CD4-positive, alpha-beta T cell (primary cell): ENCODE results near the gene ABCA10. TPM values are rescaled to one million over a fixed set of nuclear protein-coding genes. Genes with fewer than 3 reads are reported as not detected.

Experiments
- ATAC-seq: fragments of 200-7000 bp; cut with Tn5 transposase; one replicate; pipeline ENCODE4 v1.10.0; 2022; ENCODE audit warnings: mild to moderate bottlenecking; ENCODE audit not compliant: poor library complexity
- CTCF ChIA-PET: fragments of 350-600 bp; sonication (Branson Sonifier 250); formaldehyde crosslinking; loops from one replicate; lab custom pipeline; 2021; ENCODE audit warnings: antibody characterized with exemption, inconsistent platforms; lab: Charles Lee
- POLR2A ChIA-PET: fragments of 350-600 bp; sonication (Branson Sonifier 250); formaldehyde crosslinking; loops from one replicate; lab custom pipeline; 2021; ENCODE audit warnings: antibody characterized with exemption, inconsistent platforms; lab: Charles Lee
- DNase-seq, 14 experiments: peaks; one replicate each; pipeline ENCODE4 v3.0.0-alpha.2; 2013 to 2020; ENCODE audit warnings: mixed read lengths in 2 of 14
- H3K27ac ChIP-seq, 2 donors: one replicate each; pipeline versions ENCODE4 v1.5.1 to v1.7.0; 2013; ENCODE audit warnings: low read length in 2 of 2, low read depth in 1 of 2, mild to moderate bottlenecking in 1 of 2
- H3K27me3 ChIP-seq, 2 experiments: 1 replicate in 1 of 2; 2 replicates in 1 of 2; pipeline versions ENCODE4 v1.6.1 to v1.7.0; 2013; ENCODE audit warnings: low read length in 2 of 2, control low read depth in 1 of 2, mild to moderate bottlenecking in 1 of 2, moderate library complexity in 1 of 2; ENCODE audit not compliant: insufficient read depth in 2 of 2, control insufficient read depth in 1 of 2
- H3K36me3 ChIP-seq: one replicate; pipeline ENCODE4 v1.6.1; 2013; ENCODE audit warnings: low read length, control low read depth; ENCODE audit not compliant: insufficient read depth
- H3K4me1 ChIP-seq: one replicate; pipeline ENCODE4 v1.6.1; 2013; ENCODE audit warnings: low read length, control low read depth; ENCODE audit not compliant: insufficient read depth
- H3K4me3 ChIP-seq: one replicate; pipeline ENCODE4 v1.5.1; 2013; ENCODE audit warnings: mild to moderate bottlenecking, low read length, moderate library complexity
- H3K9me3 ChIP-seq, 2 experiments: 1 replicate in 1 of 2; 2 replicates in 1 of 2; pipeline versions ENCODE4 v1.6.1 to v1.7.0; 2013; ENCODE audit warnings: low read length in 2 of 2, mild to moderate bottlenecking in 2 of 2, control low read depth in 1 of 2, moderate library complexity in 1 of 2; ENCODE audit not compliant: control insufficient read depth in 1 of 2, insufficient read depth in 1 of 2
- H3K27ac Mint-ChIP-seq: one replicate; pipeline ENCODE4 v1.8.0; 2020; ENCODE audit warnings: mixed read lengths
- H3K27me3 Mint-ChIP-seq: one replicate; pipeline ENCODE4 v1.8.0; 2021; ENCODE audit warnings: mixed read lengths
- H3K36me3 Mint-ChIP-seq: one replicate; pipeline ENCODE4 v1.8.0; 2021; ENCODE audit warnings: low read depth, mixed read lengths
- H3K4me1 Mint-ChIP-seq: one replicate; pipeline ENCODE4 v1.8.0; 2021; ENCODE audit warnings: low read depth, mixed read lengths
- H3K4me3 Mint-ChIP-seq: one replicate; pipeline ENCODE4 v1.8.0; 2020; ENCODE audit warnings: mild to moderate bottlenecking, mixed read lengths
- H3K9me3 Mint-ChIP-seq: one replicate; pipeline ENCODE4 v1.8.0; 2020; ENCODE audit warnings: mixed read lengths
- intact Hi-C, 2 experiments: fragments of 100-400 bp; cut with DNase I in 1 of 2; cut with micrococcal nuclease in 1 of 2; formaldehyde crosslinking; loops; one replicate each; pipeline versions ENCODE4 v1.15.1 to v1.9.0; 2023 to 2025; cut with DNase I, micrococcal nuclease
- total RNA-seq, 174 experiments: library from RNA in 2 of 174; stranded (reverse) in 2 of 174; gene quantifications; one replicate each; pipeline ENCODE4 v1.2.3 and lab custom pipeline; 2021 to 2026
- TF ChIP-seq, protein P1 (sequence below): fragments of 200-600 bp; IDR thresholded peaks from one replicate; pipeline ENCODE4 v1.8.0; 2022; ENCODE audit warnings: antibody characterized with exemption, mild to moderate bottlenecking

ABCA10 gene
- total RNA-seq, 2 experiments from 2014 or later, result 0.77 to 1.5 TPM

DNA sequence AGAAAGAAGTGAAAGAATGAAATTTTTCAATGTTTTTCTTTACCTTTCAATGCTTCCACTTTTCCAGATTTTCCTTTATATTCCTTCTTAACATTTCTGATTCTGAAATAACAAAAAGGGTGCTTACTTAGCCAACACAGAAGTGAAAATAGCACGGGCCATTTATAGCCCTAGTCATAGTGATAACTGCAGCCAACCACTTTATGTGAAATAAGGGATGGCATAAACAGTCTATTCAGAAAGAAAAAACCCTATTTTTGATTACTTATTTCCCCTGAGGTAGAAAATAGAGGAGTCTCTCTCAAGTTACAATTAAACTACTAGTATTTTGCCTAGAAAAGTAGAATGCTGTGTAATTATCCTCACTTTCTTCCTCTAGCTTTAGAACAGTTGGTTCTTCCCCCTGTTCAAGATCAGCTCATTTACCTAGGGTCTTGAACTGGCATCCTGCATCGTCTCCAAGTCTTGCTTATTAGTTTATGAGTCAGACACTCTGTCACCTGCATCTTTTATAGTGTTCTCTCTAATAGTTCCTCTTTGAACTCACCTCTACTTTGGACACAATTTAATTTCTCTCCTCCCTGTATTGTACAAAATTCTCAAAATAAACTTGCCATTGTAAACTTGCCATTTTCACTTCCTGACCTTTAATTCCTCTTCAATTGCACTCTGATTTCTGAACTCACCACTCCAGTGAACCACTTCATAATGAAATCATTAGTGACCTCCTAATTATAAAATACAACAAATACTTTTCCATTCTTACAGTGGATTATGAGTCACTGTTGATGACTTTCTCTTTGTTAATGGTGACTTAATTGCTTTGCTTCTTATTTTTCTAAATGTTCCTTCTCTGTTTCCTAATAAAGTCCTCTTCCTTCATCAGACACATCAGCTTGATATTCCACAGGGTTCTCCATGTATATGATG, 110.5 kb downstream of the ABCA10 start:
- Mint-ChIP-seq H3K4me1 (no peaks in the 10 kb centered on the region), H3K4me3 (no peak overlapping the region), H3K27ac (no peak overlapping the region), H3K36me3 (no peaks in the 10 kb centered on the region), H3K9me3 (no peaks in the 10 kb centered on the region), H3K27me3 (no peaks in the 10 kb centered on the region)
- ChIA-PET CTCF (no interaction called here), POLR2A (no interaction called here)
- no peaks in the 10 kb centered on the region for H3K27me3 ChIP-seq
- no peak overlapping the region for H3K4me3 ChIP-seq
- DNase-seq (no peak), ATAC-seq (no peak)
- TF ChIP-seq, protein P1, sequence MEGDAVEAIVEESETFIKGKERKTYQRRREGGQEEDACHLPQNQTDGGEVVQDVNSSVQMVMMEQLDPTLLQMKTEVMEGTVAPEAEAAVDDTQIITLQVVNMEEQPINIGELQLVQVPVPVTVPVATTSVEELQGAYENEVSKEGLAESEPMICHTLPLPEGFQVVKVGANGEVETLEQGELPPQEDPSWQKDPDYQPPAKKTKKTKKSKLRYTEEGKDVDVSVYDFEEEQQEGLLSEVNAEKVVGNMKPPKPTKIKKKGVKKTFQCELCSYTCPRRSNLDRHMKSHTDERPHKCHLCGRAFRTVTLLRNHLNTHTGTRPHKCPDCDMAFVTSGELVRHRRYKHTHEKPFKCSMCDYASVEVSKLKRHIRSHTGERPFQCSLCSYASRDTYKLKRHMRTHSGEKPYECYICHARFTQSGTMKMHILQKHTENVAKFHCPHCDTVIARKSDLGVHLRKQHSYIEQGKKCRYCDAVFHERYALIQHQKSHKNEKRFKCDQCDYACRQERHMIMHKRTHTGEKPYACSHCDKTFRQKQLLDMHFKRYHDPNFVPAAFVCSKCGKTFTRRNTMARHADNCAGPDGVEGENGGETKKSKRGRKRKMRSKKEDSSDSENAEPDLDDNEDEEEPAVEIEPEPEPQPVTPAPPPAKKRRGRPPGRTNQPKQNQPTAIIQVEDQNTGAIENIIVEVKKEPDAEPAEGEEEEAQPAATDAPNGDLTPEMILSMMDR, result no peak
- no peaks in the 10 kb centered on the region for H3K4me1 ChIP-seq
- no peaks in the 10 kb centered on the region for H3K9me3 ChIP-seq
- H3K36me3 ChIP-seq, result no peaks in the 10 kb centered on the region
- intact Hi-C loops, result no loop called here
- no peak overlapping the region for H3K27ac ChIP-seq

DNA sequence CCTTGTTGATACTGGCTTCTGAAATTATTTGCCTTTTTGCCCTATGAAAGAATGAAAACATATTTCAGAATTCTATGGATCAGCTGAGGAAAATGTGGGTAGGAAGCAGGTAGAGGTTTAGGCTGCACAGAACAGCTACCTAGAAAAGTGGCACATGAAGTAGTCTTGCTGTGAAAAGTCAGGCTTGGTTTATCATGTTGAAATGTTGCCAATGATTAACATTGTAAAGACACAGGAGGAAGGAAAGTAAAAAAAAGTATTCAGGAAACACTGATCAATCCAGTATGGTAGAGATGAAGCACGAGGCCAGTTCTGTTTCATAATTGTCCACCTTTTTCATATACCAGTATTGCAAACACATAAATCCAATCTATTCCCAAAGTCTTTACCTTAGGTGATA, 116.8 kb downstream of the ABCA10 start:
- Histone ChIP-seq H3K36me3 (no peaks in the 10 kb centered on the region), H3K9me3 (no peaks in the 10 kb centered on the region), H3K27me3 (no peaks in the 10 kb centered on the region), H3K4me3 (no peak overlapping the region), H3K27ac (no peak overlapping the region), H3K4me1 (no peaks in the 10 kb centered on the region)
- no peaks in the 10 kb centered on the region for H3K36me3 Mint-ChIP-seq
- ChIA-PET CTCF (no interaction called here), POLR2A (no interaction called here)
- H3K9me3 Mint-ChIP-seq, result no peaks in the 10 kb centered on the region
- TF ChIP-seq, protein P1, result no peak
- no peaks in the 10 kb centered on the region for H3K27me3 Mint-ChIP-seq
- ATAC-seq (no peak), DNase-seq (no peak)
- no peaks in the 10 kb centered on the region for H3K4me1 Mint-ChIP-seq
- intact Hi-C loops, result no loop called here
- H3K4me3 Mint-ChIP-seq, result no peak overlapping the region
- no peak overlapping the region for H3K27ac Mint-ChIP-seq

DNA sequence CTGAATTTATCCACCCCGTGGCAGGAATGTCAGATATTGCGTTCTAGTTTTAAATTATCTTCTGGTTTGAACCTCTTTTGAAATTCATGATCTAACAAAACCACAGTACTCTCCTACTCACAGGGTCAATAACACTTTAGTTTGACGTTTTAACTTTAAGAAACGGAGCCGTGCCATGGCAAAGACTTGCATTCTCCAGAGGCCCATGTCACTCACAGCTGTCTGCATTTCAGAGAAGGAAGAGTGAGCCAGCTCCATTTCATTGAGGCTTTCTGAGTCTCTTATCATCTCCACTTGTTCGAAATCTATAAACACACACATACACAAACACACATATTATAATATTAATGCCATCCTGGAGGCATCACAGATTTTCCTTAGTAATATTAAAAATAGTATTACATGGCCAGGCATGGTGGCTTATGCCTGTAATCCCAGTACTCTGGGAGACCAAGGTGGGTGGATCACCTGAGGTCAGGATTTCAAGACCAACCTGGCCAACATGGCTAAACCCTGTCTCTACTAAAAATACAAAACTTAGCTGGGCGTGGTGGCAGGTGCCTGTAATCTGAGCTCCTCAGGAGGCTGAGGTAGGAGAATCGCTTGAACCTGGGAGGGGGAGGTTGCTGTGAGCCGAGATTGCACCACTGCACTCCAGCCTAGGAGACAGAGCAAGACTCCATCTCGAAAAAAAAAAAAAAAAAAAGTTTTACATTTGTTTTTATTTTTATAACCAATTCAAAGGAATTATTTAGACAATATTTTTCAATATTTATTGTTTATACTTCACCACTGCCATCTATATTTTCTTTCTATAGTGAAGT, 122.5 kb downstream of the ABCA10 start:
- H3K27me3 ChIP-seq, result no peaks in the 10 kb centered on the region
- H3K27me3 Mint-ChIP-seq, result no peaks in the 10 kb centered on the region
- H3K27ac ChIP-seq, result no peak overlapping the region
- H3K4me3 Mint-ChIP-seq, result no peak overlapping the region
- H3K9me3 ChIP-seq, result no peaks in the 10 kb centered on the region
- ChIA-PET CTCF (no interaction called here), POLR2A (no interaction called here)
- no peaks in the 10 kb centered on the region for H3K36me3 ChIP-seq
- TF ChIP-seq, protein P1, result no peak
- H3K27ac Mint-ChIP-seq, result no peak overlapping the region
- no peak for DNase-seq
- no peak for ATAC-seq
- no peaks in the 10 kb centered on the region for H3K36me3 Mint-ChIP-seq
- intact Hi-C loops, result no loop called here
- H3K4me3 ChIP-seq, result no peak overlapping the region
- no peaks in the 10 kb centered on the region for H3K4me1 Mint-ChIP-seq
- H3K9me3 Mint-ChIP-seq, result no peaks in the 10 kb centered on the region
- H3K4me1 ChIP-seq, result no peaks in the 10 kb centered on the region
